HepG2 (cell line): Measurements from ENCODE around the gene B3GNT9. TPM values are rescaled to one million over a fixed set of nuclear protein-coding genes. Genes with fewer than 3 reads are reported as not detected.

Experiments used
- ATAC-seq: fragments of 200-7000 bp; cut with Tn5 transposase; 3 replicates; pipeline ENCODE4 v1.9.1; 2020; ENCODE audit warnings: mild to moderate bottlenecking, moderate library complexity
- BruUV-seq: library from RNA; stranded (reverse); fragments of 400-500 nt; replicated peaks from 2 replicates; lab custom pipeline; 2021; lab: Mats Ljungman, UMichigan
- CTCF ChIA-PET: fragments of 300-600 bp; formaldehyde crosslinking; extraction: SDS; loops from one replicate; lab custom pipeline; 2021; ENCODE audit warnings: low total read pairs, inconsistent platforms, low intra/inter-chr PET ratio; lab: Yijun Ruan, JAX
- POLR2A ChIA-PET: fragments of 350-600 bp; sonication (Branson Sonifier 250); formaldehyde crosslinking; loops from one replicate; lab custom pipeline; 2020; ENCODE audit warnings: antibody characterized with exemption, inconsistent platforms; lab: Yijun Ruan, JAX
- DNase-seq: peaks from one replicate; pipeline ENCODE4 v3.0.0-alpha.2; 2015; ENCODE audit warnings: low spot score
- FAIRE-seq: peaks from 3 replicates; lab custom pipeline; 2011; peaks lifted over from hg19 to GRCh38; lab: Jason Lieb, UNC
- H2AFZ ChIP-seq: one replicate; pipeline ENCODE4 v1.6.1; 2011; ENCODE audit warnings: low read length, inconsistent platforms
- H3K27ac ChIP-seq: fragments of 300-600 bp; 3 replicates; pipeline ENCODE4 v1.8.0; 2011; ENCODE audit warnings: mixed run types, mild to moderate bottlenecking, mixed read lengths, low read length, inconsistent platforms; ENCODE audit not compliant: insufficient read depth; ENCODE audit errors: extremely low read length
- H3K27me3 ChIP-seq, 2 experiments: fragments of 200-600 bp in 1 of 2; 2 replicates in 1 of 2; 3 replicates in 1 of 2; pipeline versions ENCODE4 v1.6.0 to v1.8.0; 2011; ENCODE audit warnings: low read length in 2 of 2, mild to moderate bottlenecking in 2 of 2, moderate library complexity in 2 of 2, inconsistent platforms in 1 of 2; ENCODE audit not compliant: insufficient read depth in 2 of 2, control insufficient read depth in 1 of 2
- H3K36me3 ChIP-seq, 2 experiments: fragments of 200-600 bp in 1 of 2; replicated peaks in 1 of 2; 2 replicates in 1 of 2; 3 replicates in 1 of 2; pipeline versions ENCODE4 v1.5.1 to v1.8.0; 2011; ENCODE audit warnings: low read length in 2 of 2, inconsistent platforms in 1 of 2; ENCODE audit not compliant: insufficient read depth in 2 of 2, control insufficient read depth in 1 of 2
- H3K4me1 ChIP-seq: 2 replicates; pipeline ENCODE4 v1.5.1; 2012; ENCODE audit warnings: low read length, inconsistent platforms; ENCODE audit not compliant: insufficient read depth
- H3K4me2 ChIP-seq: 2 replicates; pipeline ENCODE4 v1.6.0; 2011; ENCODE audit warnings: low read depth, low read length, inconsistent platforms
- H3K4me3 ChIP-seq, 3 experiments: fragments of 200-600 bp in 1 of 3; sonication (generic), shearing (Covaris generic) in 1 of 3; replicated peaks in 1 of 3; 2 replicates each; pipeline ENCODE4 v1.5.1; 2011 to 2016; ENCODE audit warnings: low read length in 3 of 3, inconsistent platforms in 2 of 3, low read depth in 2 of 3, mild to moderate bottlenecking in 2 of 3, control low read depth in 1 of 3, mixed read lengths in 1 of 3; ENCODE audit not compliant: insufficient read depth in 1 of 3
- H3K79me2 ChIP-seq: one replicate; pipeline ENCODE4 v1.6.1; 2011; ENCODE audit warnings: low read length, inconsistent platforms; ENCODE audit not compliant: insufficient read depth
- H3K9ac ChIP-seq: 2 replicates; pipeline ENCODE4 v1.6.0; 2011; ENCODE audit warnings: mild to moderate bottlenecking, low read depth, low read length, inconsistent platforms; ENCODE audit not compliant: insufficient read depth
- H3K9me3 ChIP-seq: 2 replicates; pipeline ENCODE4 v1.5.1; 2012; ENCODE audit warnings: mild to moderate bottlenecking, low read length
- H4K20me1 ChIP-seq: 2 replicates; pipeline ENCODE4 v1.6.0; 2011; ENCODE audit warnings: inconsistent platforms, mild to moderate bottlenecking, low read length, moderate library complexity; ENCODE audit not compliant: insufficient read depth
- CSRNP2 ChIP-seq: sonication (generic); formaldehyde crosslinking; conservative IDR thresholded peaks from 2 replicates; pipeline ENCODE4 v1.8.0; 2022; ENCODE audit warnings: low read depth, missing genetic modification reagents
- HOXA3 ChIP-seq: sonication (generic); formaldehyde crosslinking; IDR thresholded peaks from 2 replicates; pipeline ENCODE4 v1.5.0; 2020; ENCODE audit warnings: missing genetic modification reagents
- KDM1A ChIP-seq: IDR thresholded peaks from 2 replicates; pipeline ENCODE4 v1.6.1; 2016; ENCODE audit warnings: missing compliant biosample characterization
- ZBTB33 ChIP-seq: sonication (generic); formaldehyde crosslinking; IDR thresholded peaks from 2 replicates; pipeline ENCODE4 v1.4.0; 2020; ENCODE audit warnings: missing genetic modification reagents
- ZFP91 ChIP-seq: sonication (generic); formaldehyde crosslinking; IDR thresholded peaks from 2 replicates; pipeline ENCODE4 v1.9.0; 2022; ENCODE audit warnings: missing genetic modification reagents, mild to moderate bottlenecking, borderline replicate concordance
- ZMYM2 ChIP-seq: sonication (generic); formaldehyde crosslinking; IDR thresholded peaks from 2 replicates; pipeline ENCODE4 v1.8.0; 2022; ENCODE audit warnings: mild to moderate bottlenecking, missing genetic modification reagents
- ZMYM3 ChIP-seq: sonication (generic); formaldehyde crosslinking; IDR thresholded peaks from 2 replicates; pipeline ENCODE4 v1.5.1; 2020; ENCODE audit warnings: mild to moderate bottlenecking, missing genetic modification reagents
- ZNF501 ChIP-seq: sonication (generic); formaldehyde crosslinking; IDR thresholded peaks from 2 replicates; pipeline ENCODE4 v1.5.1; 2020; ENCODE audit warnings: mild to moderate bottlenecking, moderate library complexity, missing genetic modification reagents
- ZNF605 ChIP-seq: sonication (generic); formaldehyde crosslinking; IDR thresholded peaks from 2 replicates; pipeline ENCODE4 v1.8.0; 2022; ENCODE audit warnings: mild to moderate bottlenecking, missing genetic modification reagents
- ZNF629 ChIP-seq: sonication (generic); formaldehyde crosslinking; conservative IDR thresholded peaks from 2 replicates; pipeline ENCODE4 v1.5.0; 2020; ENCODE audit warnings: missing genetic modification reagents
- ZNF816 ChIP-seq: sonication (generic); formaldehyde crosslinking; IDR thresholded peaks from 2 replicates; pipeline ENCODE4 v1.8.0; 2022; ENCODE audit warnings: missing genetic modification reagents, mild to moderate bottlenecking, borderline replicate concordance
- WGBS: methylation state at CpG from one replicate; pipeline ENCODE4 v1.1.6; 2017; ENCODE audit warnings: low lambda C conversion rate; 5-methylcytosine and 5-hydroxymethylcytosine counted together
- in situ Hi-C: cut with HindIII; loops from 2 replicates; pipeline ENCODE4 v1.10.0; 2017; ENCODE audit warnings: low pct_unique_long_range_greater_than_20kb; ENCODE audit not compliant: extremely low pct_ligation_motif_present
- intact Hi-C: fragments of 100-400 bp; cut with micrococcal nuclease; formaldehyde crosslinking; loops from one replicate; pipeline ENCODE4 v1.10.0; 2022; ENCODE audit not compliant: unreplicated experiment
- polyA plus RNA-seq, 8 experiments: library from polyadenylated mRNA; depleted of rRNA in 3 of 8; stranded (reverse) in 7 of 8; unstranded in 1 of 8; fragments of >200 nt; fragmentation: Illumina TruSeq in 4 of 8; extraction: Trizol in 4 of 8; gene quantifications; 2 replicates each; pipeline versions ENCODE4 v1.2.1 to v1.2.3, GENCODE V29; 2011 to 2016; ENCODE audit warnings: low read depth in 4 of 8, missing spikeins in 1 of 8, mixed read lengths in 1 of 8; ENCODE audit not compliant: insufficient read depth in 1 of 8
- total RNA-seq, 5 experiments: library from RNA; depleted of rRNA; stranded (reverse); fragments of >200 nt; fragmentation: Illumina TruSeq; extraction: Trizol; gene quantifications; 2 replicates each; pipeline ENCODE4 v1.2.3, GENCODE V29; 2016; ENCODE audit warnings: low read depth in 1 of 5
- TF ChIP-seq, protein P1 (sequence below): sonication (generic); formaldehyde crosslinking; IDR thresholded peaks from 2 replicates; pipeline ENCODE4 v1.5.1; 2020; ENCODE audit warnings: mild to moderate bottlenecking, missing genetic modification reagents, moderate library complexity

Gene B3GNT9
- total and polyA plus RNA-seq, 2 of the 13 experiments (the other 11 are each of a cell fraction or from before 2014, with no cell fraction given) = 1.5 to 3.1 TPM

GRCh38 chr16:67165121-67166078 is 14.6 kb upstream of the B3GNT9 start:
- WGBS = 88% methylated on average over 77 of the region's 85 CpGs
- POLR2A ChIA-PET = no interaction called here
- TF ChIP-seq ZMYM2 (peak; percentile 67; the same call in 1 of the 2 replicates), ZBTB33 (CRISPR knock-in tag) (peak; percentile 71), ZNF816 (CRISPR knock-in tag) (0 out of 2 replicates have a peak, but pooled peaks have one; percentile 2), ZMYM3 (peak; percentile 75), CSRNP2 (CRISPR knock-in tag) (no peak), KDM1A (CRISPR knock-in tag) (peak; percentile 80; the same call in 1 of the 2 replicates), ZNF629 (CRISPR knock-in tag) (peak; percentile 88), HOXA3 (peak; percentile 47), ZFP91 (CRISPR knock-in tag) (peak; percentile 1; the same call in 1 of the 2 replicates), ZNF605 (0 out of 2 replicates have a peak, but pooled peaks have one; percentile 9), ZNF501 (CRISPR knock-in tag) (0 out of 2 replicates have a peak, but pooled peaks have one; percentile 15)
- TF ChIP-seq, protein P1, sequence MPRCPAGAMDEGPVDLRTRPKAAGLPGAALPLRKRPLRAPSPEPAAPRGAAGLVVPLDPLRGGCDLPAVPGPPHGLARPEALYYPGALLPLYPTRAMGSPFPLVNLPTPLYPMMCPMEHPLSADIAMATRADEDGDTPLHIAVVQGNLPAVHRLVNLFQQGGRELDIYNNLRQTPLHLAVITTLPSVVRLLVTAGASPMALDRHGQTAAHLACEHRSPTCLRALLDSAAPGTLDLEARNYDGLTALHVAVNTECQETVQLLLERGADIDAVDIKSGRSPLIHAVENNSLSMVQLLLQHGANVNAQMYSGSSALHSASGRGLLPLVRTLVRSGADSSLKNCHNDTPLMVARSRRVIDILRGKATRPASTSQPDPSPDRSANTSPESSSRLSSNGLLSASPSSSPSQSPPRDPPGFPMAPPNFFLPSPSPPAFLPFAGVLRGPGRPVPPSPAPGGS (CRISPR knock-in tag) = no peak

More at GRCh38 chr16:67165121-67166078, 14.6 kb upstream of the B3GNT9 start:
- FAIRE-seq (no peak), DNase-seq (no peak), ATAC-seq (no peak)
- no peaks in the 10 kb centered on the region for H3K9me3 ChIP-seq
- peak overlapping the region; percentile 80 for H3K4me2 ChIP-seq
- peaks cover 9 to 40% of the 10 kb centered on the region in 2 experiments for H3K27me3 ChIP-seq
- BruUV-seq = no TSS peak
- no peaks in the 10 kb centered on the region for H3K36me3 ChIP-seq
- H4K20me1 ChIP-seq = no peaks in the 10 kb centered on the region
- no peaks in the 10 kb centered on the region for H3K79me2 ChIP-seq
- peak overlapping the region; percentile 57; the same call in 1 of the 2 replicates for H3K9ac ChIP-seq
- no peak overlapping the region for H2AFZ ChIP-seq
- H3K4me3 ChIP-seq = peak overlapping the region in 1 of 3 experiments; percentile 70; a peak in 1 of 6 replicates
- no peak overlapping the region for H3K27ac ChIP-seq
- in situ Hi-C loops (no loop called here), intact Hi-C loops (no loop called here)
- H3K4me1 ChIP-seq = peaks cover 47% of the 10 kb centered on the region
- CTCF ChIA-PET = no interaction called here
